ENCODE results near the gene TAF13. TPM values are rescaled to one million over a fixed set of nuclear protein-coding genes. Genes with fewer than 3 reads are reported as not detected.

Gene TAF13
- total and polyA plus RNA-seq, 9 of the 15 experiments (the other 6 are each of a cell fraction or from before 2014, with no cell fraction given), result 14.9 to 77.2 (median 38.7) TPM

DNA sequence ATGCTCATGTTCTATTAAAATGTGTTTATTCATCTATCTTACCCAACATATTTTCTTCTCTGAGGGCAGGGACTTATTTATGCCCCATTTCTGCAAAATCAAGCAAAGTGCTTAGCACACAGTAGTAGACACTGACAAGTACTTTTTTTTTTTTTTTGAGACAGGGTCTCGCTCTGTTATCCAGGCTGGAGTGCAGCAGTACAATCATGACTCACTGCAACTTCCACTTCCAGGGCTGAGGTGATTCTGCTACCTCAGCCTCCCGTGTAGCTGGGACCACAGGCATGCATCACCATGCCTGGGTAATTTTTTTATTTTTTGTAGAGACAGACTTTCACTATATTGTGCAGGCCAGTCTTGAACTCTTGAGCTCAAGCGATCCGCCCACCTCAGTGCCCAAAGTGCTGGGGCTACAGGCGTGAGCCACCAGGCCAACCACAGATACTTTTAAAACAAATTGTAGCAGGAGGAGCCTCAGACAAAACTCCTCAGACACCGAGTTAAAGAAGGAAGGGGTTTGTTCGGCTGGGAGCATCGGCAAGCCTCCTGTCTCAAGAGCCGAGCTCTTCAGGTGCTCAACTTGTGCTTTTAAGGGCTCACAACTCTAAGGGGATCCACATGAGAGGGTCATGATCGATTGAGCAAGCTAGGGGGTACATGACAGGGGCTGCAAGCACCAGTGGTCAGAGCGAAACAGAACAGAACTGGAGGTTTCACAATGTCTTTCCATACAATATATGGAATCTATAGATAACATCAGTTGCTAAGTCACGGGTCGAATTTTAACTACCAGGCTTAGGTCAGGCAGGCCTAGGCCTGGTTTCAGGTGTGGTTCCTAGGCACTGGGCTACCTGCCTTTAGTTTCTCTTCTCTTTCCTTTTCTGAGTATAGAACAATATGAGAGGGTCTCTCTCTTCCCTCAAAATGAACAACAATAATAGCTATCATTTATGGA, 9.0 kb upstream of the TAF13 start:
- Histone ChIP-seq H3K9me1 (ENCODE audit: control insufficient read depth, insufficient read depth, low read length) (no peaks in the 10 kb centered on the region), H2AFZ (ENCODE audit: low read depth, low read length) (peak overlapping the region; percentile 93), H3K79me2 (ENCODE audit: control insufficient read depth, insufficient read depth, low read length) (peaks cover 10% of the 10 kb centered on the region), H3K4me3 (no peak overlapping the region), H3K27me3 (ENCODE audit: control insufficient read depth in 2 of 2, insufficient read depth in 2 of 2, low read length in 2 of 2) (no peaks in the 10 kb centered on the region), H3K4me2 (ENCODE audit: insufficient read depth, low read length) (peak overlapping the region; percentile 47), H3K27ac (ENCODE audit: extremely low read depth, low read depth, low read length) (peak overlapping the region; percentile 55), H3K9me3 (replicated peaks; ENCODE audit: control insufficient read depth, insufficient read depth, low read depth, low read length) (no peaks in the 10 kb centered on the region), H4K20me1 (replicated peaks; ENCODE audit: control insufficient read depth, insufficient read depth, low read length) (no peaks in the 10 kb centered on the region), H3K9ac (ENCODE audit: insufficient read depth in 1 of 2, low read depth in 2 of 2, low read length in 2 of 2) (peak overlapping the region; percentile 27 to 28; a peak in 3 of 4 replicates), H3K4me1 (replicated peaks in 1 of 2; ENCODE audit: control insufficient read depth in 2 of 2, insufficient read depth in 2 of 2, low read length in 2 of 2) (peaks cover 9 to 33% of the 10 kb centered on the region in 2 experiments), H3K36me3 (ENCODE audit: control insufficient read depth, insufficient read depth, low read length) (no peaks in the 10 kb centered on the region)
- FAIRE-seq, result peak; percentile 56
- peak in 1 of 4 experiments; percentile 72 for DNase-seq (ENCODE audit: extremely low read depth in 1 of 4, low spot score in 3 of 4)
- intact Hi-C loops (cut with micrococcal nuclease), result no loop called here
- 43% methylated on average over 13 of the region's 13 CpGs for WGBS (ENCODE audit: insufficient coverage, low coverage, missing lambda C conversion rate)
- CTCF ChIA-PET (ENCODE audit: low intra/inter-chr PET ratio), result no interaction called here
- in situ Hi-C loops (cut with MboI), result no loop called here
- BruUV-seq (replicated peaks), result no TSS peak
- ATAC-seq, result peak; percentile 53
- POLR2A ChIA-PET, result interaction anchor here (1.1 to 2.9 kb wide), 3 partner anchors 9 to 43 kb away, joined by 4 to 22 read pairs (median 5); partner anchors contain the start of genes TAF13 and WDR47
- no peak for TF ChIP-seq HIVEP1 (CRISPR knock-in tag; IDR thresholded peaks at IDR 0.05)
- TF ChIP-seq CBFA2T2 (conservative IDR thresholded peaks at IDR 0.05), result no peak
- no peak for TF ChIP-seq KAT8 (IDR thresholded peaks at IDR 0.05; ENCODE audit: low read depth)
- no peak for TF ChIP-seq ELF4 (CRISPR knock-in tag; IDR thresholded peaks at IDR 0.05)
- TF ChIP-seq, protein P1, sequence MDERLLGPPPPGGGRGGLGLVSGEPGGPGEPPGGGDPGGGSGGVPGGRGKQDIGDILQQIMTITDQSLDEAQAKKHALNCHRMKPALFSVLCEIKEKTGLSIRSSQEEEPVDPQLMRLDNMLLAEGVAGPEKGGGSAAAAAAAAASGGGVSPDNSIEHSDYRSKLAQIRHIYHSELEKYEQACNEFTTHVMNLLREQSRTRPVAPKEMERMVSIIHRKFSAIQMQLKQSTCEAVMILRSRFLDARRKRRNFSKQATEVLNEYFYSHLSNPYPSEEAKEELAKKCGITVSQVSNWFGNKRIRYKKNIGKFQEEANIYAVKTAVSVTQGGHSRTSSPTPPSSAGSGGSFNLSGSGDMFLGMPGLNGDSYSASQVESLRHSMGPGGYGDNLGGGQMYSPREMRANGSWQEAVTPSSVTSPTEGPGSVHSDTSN (CRISPR knock-in tag; IDR thresholded peaks at IDR 0.05; ENCODE audit: low read depth), result no peak
- TF ChIP-seq, protein P1 (tag; conservative IDR thresholded peaks at IDR 0.05; ENCODE audit: low read depth), result no peak
- TF ChIP-seq, protein P2, sequence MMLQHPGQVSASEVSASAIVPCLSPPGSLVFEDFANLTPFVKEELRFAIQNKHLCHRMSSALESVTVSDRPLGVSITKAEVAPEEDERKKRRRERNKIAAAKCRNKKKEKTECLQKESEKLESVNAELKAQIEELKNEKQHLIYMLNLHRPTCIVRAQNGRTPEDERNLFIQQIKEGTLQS (IDR thresholded peaks at IDR 0.05), result peak; percentile 62; the same call in 1 of the 2 replicates
- TF ChIP-seq, protein P2 (CRISPR knock-in tag; conservative IDR thresholded peaks at IDR 0.05), result no peak
- TF ChIP-seq, protein P3, sequence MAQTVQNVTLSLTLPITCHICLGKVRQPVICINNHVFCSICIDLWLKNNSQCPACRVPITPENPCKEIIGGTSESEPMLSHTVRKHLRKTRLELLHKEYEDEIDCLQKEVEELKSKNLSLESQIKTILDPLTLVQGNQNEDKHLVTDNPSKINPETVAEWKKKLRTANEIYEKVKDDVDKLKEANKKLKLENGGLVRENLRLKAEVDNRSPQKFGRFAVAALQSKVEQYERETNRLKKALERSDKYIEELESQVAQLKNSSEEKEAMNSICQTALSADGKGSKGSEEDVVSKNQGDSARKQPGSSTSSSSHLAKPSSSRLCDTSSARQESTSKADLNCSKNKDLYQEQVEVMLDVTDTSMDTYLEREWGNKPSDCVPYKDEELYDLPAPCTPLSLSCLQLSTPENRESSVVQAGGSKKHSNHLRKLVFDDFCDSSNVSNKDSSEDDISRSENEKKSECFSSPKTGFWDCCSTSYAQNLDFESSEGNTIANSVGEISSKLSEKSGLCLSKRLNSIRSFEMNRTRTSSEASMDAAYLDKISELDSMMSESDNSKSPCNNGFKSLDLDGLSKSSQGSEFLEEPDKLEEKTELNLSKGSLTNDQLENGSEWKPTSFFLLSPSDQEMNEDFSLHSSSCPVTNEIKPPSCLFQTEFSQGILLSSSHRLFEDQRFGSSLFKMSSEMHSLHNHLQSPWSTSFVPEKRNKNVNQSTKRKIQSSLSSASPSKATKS (CRISPR knock-in tag; IDR thresholded peaks at IDR 0.05), result no peak
- no peak for TF ChIP-seq ZNF76 (CRISPR knock-in tag; IDR thresholded peaks at IDR 0.05; ENCODE audit: borderline replicate concordance)
- TF ChIP-seq, protein P4, sequence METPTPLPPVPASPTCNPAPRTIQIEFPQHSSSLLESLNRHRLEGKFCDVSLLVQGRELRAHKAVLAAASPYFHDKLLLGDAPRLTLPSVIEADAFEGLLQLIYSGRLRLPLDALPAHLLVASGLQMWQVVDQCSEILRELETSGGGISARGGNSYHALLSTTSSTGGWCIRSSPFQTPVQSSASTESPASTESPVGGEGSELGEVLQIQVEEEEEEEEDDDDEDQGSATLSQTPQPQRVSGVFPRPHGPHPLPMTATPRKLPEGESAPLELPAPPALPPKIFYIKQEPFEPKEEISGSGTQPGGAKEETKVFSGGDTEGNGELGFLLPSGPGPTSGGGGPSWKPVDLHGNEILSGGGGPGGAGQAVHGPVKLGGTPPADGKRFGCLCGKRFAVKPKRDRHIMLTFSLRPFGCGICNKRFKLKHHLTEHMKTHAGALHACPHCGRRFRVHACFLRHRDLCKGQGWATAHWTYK (CRISPR knock-in tag; IDR thresholded peaks at IDR 0.05), result no peak
- no peak for TF ChIP-seq FOXK1 (CRISPR knock-in tag; IDR thresholded peaks at IDR 0.05; ENCODE audit: borderline replicate concordance)
